ENCODE results near the gene GPR68.
"Not testable (repeated sequence)": the region's sequence is repeated elsewhere in the genome, so short reads cannot be mapped to it uniquely, and the experiment has no call there.

GPR68 gene

DNA sequence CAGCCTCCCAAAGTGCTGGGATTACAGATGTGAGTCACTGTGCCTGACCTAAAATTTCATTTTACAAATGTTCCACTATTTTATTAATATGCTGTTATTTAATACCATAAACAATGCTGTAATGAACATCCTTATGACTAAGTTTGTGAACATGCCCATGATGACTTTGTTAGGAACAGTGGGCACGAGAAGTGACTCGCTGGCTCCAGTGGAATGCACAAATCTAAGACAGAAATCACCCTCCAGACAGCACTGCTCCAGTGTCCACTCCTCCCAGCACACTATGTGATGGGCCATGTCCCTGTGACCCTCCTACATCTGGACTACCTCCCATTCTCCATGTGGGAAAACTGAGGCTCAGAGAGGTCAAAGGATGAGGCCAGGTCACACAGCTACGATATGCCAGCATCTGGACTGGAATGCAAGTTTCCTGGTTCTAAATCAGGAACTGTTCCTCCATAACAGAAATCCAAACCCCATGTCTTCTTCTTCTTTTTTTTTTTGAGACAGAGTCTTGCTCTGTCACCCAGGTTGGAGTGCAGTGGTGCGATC is 57.9 kb downstream of the GPR68 start:
- no peaks in the 10 kb centered on the region for H3F3A ChIP-seq (ENCODE audit: control insufficient read depth, insufficient read depth)
- H3K27me3 ChIP-seq (ENCODE audit: control insufficient read depth, low read length): no peaks in the 10 kb centered on the region
- no peak overlapping the region for H3K27ac ChIP-seq (ENCODE audit: low read depth, low read length)
- no peaks in the 10 kb centered on the region for H3K79me2 ChIP-seq (ENCODE audit: control insufficient read depth, low read length)
- no peak for TF ChIP-seq EZH2phosphoT487 (IDR thresholded peaks at IDR 0.05; ENCODE audit: borderline replicate concordance, low read length)
- TF ChIP-seq, protein P1, sequence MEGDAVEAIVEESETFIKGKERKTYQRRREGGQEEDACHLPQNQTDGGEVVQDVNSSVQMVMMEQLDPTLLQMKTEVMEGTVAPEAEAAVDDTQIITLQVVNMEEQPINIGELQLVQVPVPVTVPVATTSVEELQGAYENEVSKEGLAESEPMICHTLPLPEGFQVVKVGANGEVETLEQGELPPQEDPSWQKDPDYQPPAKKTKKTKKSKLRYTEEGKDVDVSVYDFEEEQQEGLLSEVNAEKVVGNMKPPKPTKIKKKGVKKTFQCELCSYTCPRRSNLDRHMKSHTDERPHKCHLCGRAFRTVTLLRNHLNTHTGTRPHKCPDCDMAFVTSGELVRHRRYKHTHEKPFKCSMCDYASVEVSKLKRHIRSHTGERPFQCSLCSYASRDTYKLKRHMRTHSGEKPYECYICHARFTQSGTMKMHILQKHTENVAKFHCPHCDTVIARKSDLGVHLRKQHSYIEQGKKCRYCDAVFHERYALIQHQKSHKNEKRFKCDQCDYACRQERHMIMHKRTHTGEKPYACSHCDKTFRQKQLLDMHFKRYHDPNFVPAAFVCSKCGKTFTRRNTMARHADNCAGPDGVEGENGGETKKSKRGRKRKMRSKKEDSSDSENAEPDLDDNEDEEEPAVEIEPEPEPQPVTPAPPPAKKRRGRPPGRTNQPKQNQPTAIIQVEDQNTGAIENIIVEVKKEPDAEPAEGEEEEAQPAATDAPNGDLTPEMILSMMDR (IDR thresholded peaks at IDR 0.05; ENCODE audit: low read depth, low read length, poor library complexity, severe bottlenecking): no peak
- peaks cover 2% of the 10 kb centered on the region; the same call in 1 of the 2 replicates for H3K36me3 ChIP-seq (ENCODE audit: control insufficient read depth, low read length)
- H3K4me2 ChIP-seq (ENCODE audit: low read length): no peak overlapping the region
- H3K4me1 ChIP-seq (ENCODE audit: control insufficient read depth, low read length): peaks cover 3% of the 10 kb centered on the region; the same call in 1 of the 2 replicates
- H3K9me2 ChIP-seq (replicated peaks; ENCODE audit: control insufficient read depth, low read length): no peaks in the 10 kb centered on the region
- no peaks in the 10 kb centered on the region for H4K20me1 ChIP-seq (ENCODE audit: control insufficient read depth, insufficient read depth, low read depth, low read length)
- no peaks in the 10 kb centered on the region for H3K9me3 ChIP-seq (ENCODE audit: control insufficient read depth, insufficient read depth, low read length)
- H3K4me3 ChIP-seq (ENCODE audit: low read length): no peak overlapping the region

DNA sequence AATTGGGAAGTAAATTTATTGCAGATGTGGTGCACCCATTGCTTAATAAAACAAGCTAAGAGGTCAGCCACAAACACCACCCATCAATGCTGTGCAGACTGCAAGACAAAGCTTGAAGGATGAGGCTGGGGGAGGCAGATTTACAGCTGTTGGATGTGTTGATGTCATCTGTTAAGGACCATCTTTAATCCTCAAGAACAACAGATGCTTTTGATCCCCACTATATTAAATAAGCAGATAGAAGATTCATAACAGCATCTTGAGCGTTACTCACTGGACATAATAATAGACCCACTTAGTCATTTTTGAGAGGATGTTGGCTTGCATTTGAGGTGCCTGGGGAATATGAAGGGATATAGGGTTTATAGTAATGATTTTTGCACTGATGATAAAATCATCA is 58.8 kb downstream of the GPR68 start:
- Histone ChIP-seq H3K9me3 (ENCODE audit: control insufficient read depth, insufficient read depth, low read length) (no peaks in the 10 kb centered on the region), H3K27me3 (ENCODE audit: control insufficient read depth, low read length) (no peaks in the 10 kb centered on the region), H3K36me3 (ENCODE audit: control insufficient read depth, low read length) (0 out of 2 replicates have a peak, but pooled peaks cover 5% of the 10 kb centered on the region), H3K4me3 (ENCODE audit: low read length) (no peak overlapping the region), H4K20me1 (ENCODE audit: control insufficient read depth, insufficient read depth, low read depth, low read length) (no peaks in the 10 kb centered on the region), H3K79me2 (ENCODE audit: control insufficient read depth, low read length) (no peaks in the 10 kb centered on the region), H3K4me2 (ENCODE audit: low read length) (no peak overlapping the region), H3K4me1 (ENCODE audit: control insufficient read depth, low read length) (peaks cover 3% of the 10 kb centered on the region; the same call in 1 of the 2 replicates), H3K27ac (ENCODE audit: low read depth, low read length) (no peak overlapping the region), H3F3A (ENCODE audit: control insufficient read depth, insufficient read depth) (no peaks in the 10 kb centered on the region), H3K9me2 (replicated peaks; ENCODE audit: control insufficient read depth, low read length) (no peaks in the 10 kb centered on the region)
- no peak for TF ChIP-seq EZH2phosphoT487 (IDR thresholded peaks at IDR 0.05; ENCODE audit: borderline replicate concordance, low read length)

DNA sequence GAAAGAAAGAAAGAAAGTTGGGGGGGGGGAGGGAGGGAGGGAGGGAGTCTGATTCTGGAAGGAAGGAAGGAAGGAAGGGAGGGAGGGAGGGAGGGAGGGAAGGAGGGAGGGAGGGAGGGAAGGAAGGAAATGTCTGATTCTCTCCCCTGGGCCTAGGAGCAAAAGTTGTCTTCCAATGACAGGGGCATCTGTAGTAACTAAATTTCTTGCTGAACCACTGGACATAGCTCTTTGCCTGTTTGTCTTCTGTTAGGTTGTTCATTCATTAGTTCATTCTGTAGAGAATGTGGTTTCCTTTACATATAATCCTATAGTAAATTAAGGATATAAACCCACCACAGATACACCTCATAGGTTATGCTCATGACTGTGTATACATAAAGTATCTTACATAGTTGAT is 59.9 kb downstream of the GPR68 start:
- Histone ChIP-seq H3K27me3 (ENCODE audit: control insufficient read depth, low read length) (no peaks in the 10 kb centered on the region), H3K9me3 (ENCODE audit: control insufficient read depth, insufficient read depth, low read length) (no peaks in the 10 kb centered on the region), H3K4me1 (ENCODE audit: control insufficient read depth, low read length) (peaks cover 3% of the 10 kb centered on the region; the same call in 1 of the 2 replicates), H3K79me2 (ENCODE audit: control insufficient read depth, low read length) (no peaks in the 10 kb centered on the region), H3K9me2 (replicated peaks; ENCODE audit: control insufficient read depth, low read length) (no peaks in the 10 kb centered on the region), H3K27ac (ENCODE audit: low read depth, low read length) (no peak overlapping the region), H3K4me2 (ENCODE audit: low read length) (no peak overlapping the region), H3K36me3 (ENCODE audit: control insufficient read depth, low read length) (0 out of 2 replicates have a peak, but pooled peaks cover 3% of the 10 kb centered on the region), H3F3A (ENCODE audit: control insufficient read depth, insufficient read depth) (no peaks in the 10 kb centered on the region), H3K4me3 (ENCODE audit: low read length) (no peak overlapping the region), H4K20me1 (ENCODE audit: control insufficient read depth, insufficient read depth, low read depth, low read length) (no peaks in the 10 kb centered on the region)
- TF ChIP-seq, protein P1 (IDR thresholded peaks at IDR 0.05; ENCODE audit: low read depth, low read length, poor library complexity, severe bottlenecking): no peak
- TF ChIP-seq EZH2phosphoT487 (IDR thresholded peaks at IDR 0.05; ENCODE audit: borderline replicate concordance, low read length): no peak

DNA sequence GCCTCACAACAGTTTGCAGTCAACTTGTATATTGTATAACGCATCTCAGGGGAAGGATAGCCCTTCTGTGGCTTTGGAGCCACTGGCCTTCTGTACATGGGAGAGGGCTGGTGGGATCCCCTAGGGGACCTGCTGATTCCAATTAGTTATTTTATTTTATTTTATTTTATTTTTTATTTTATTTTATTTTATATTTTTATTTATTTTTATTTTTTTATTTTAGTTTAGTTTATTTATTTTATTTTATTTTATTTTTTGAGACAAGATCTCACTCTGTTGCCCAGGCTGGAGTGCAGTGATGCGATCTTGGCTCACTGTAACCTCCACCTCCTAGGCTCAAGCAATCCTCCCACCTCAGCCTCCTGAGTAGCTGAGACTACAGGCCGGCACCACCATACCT is 61.8 kb downstream of the GPR68 start:
- not testable (repeated sequence) for H3K27ac ChIP-seq (ENCODE audit: low read depth, low read length); H3K9me3 ChIP-seq (ENCODE audit: control insufficient read depth, insufficient read depth, low read length); H3K79me2 ChIP-seq (ENCODE audit: control insufficient read depth, low read length); H3K9me2 ChIP-seq (replicated peaks; ENCODE audit: control insufficient read depth, low read length); H3K27me3 ChIP-seq (ENCODE audit: control insufficient read depth, low read length); H3K4me2 ChIP-seq (ENCODE audit: low read length); H3K4me3 ChIP-seq (ENCODE audit: low read length); H3K36me3 ChIP-seq (ENCODE audit: control insufficient read depth, low read length); H3F3A ChIP-seq (ENCODE audit: control insufficient read depth, insufficient read depth); H3K4me1 ChIP-seq (ENCODE audit: control insufficient read depth, low read length); H4K20me1 ChIP-seq (ENCODE audit: control insufficient read depth, insufficient read depth, low read depth, low read length)
